Upper lobe of left lung (tissue), 6 donors: Measurements from ENCODE around the gene COQ5. TPM values are rescaled to one million over a fixed set of nuclear protein-coding genes. Genes with fewer than 3 reads are reported as not detected.
A peak's percentile ranks its signal among the peaks of the same experiment; 100 is the strongest.

Experiments used
- ATAC-seq, 2 donors: fragments of 200-7000 bp; cut with Tn5 transposase; one replicate each; pipeline ENCODE4 v1.9.1; 2022; ENCODE audit warnings: mild to moderate bottlenecking in 2 of 2, moderate library complexity in 2 of 2; ENCODE audit not compliant: low FRiP score in 2 of 2
- DNase-seq, 2 donors: peaks; one replicate each; pipeline ENCODE4 v3.0.0-alpha.2; 2019 to 2020
- H3K27ac ChIP-seq, 4 donors: fragments of 200-600 bp; sonication (generic); one replicate each; pipeline ENCODE4 v1.5.1; 2016 to 2019
- H3K27me3 ChIP-seq, 4 donors: fragments of 200-600 bp; sonication (generic); one replicate each; pipeline ENCODE4 v1.5.1; 2017 to 2019
- H3K36me3 ChIP-seq, 4 donors: fragments of 200-600 bp; sonication (generic); one replicate each; pipeline ENCODE4 v1.5.1; 2016 to 2019
- H3K4me1 ChIP-seq, 4 donors: fragments of 200-600 bp; sonication (generic); one replicate each; pipeline ENCODE4 v1.5.1; 2018 to 2019
- H3K4me3 ChIP-seq, 4 donors: fragments of 200-600 bp; sonication (generic); one replicate each; pipeline ENCODE4 v1.5.1; 2017 to 2019; ENCODE audit warnings: mild to moderate bottlenecking in 2 of 4, moderate library complexity in 1 of 4
- H3K9me3 ChIP-seq, 4 donors: fragments of 200-600 bp; sonication (generic); one replicate each; pipeline ENCODE4 v1.5.1; 2018 to 2019
- EP300 ChIP-seq, 4 donors: sonication (generic); formaldehyde crosslinking; IDR thresholded peaks; one replicate each; pipeline ENCODE4 v1.5.1; 2017; ENCODE audit warnings: antibody characterized with exemption in 4 of 4, control low read depth in 2 of 4
- POLR2A ChIP-seq, 4 donors: fragments of 450-650 bp; IDR thresholded peaks; one replicate each; pipeline ENCODE4 v1.5.1; 2016 to 2017; ENCODE audit warnings: antibody characterized with exemption in 4 of 4, mild to moderate bottlenecking in 2 of 4
- POLR2AphosphoS5 ChIP-seq, 2 donors: sonication (generic); formaldehyde crosslinking; IDR thresholded peaks; one replicate each; pipeline ENCODE4 v1.5.1; 2017; ENCODE audit warnings: antibody characterized with exemption in 2 of 2
- WGBS, 2 donors: methylation state at CpG; one replicate each; pipeline ENCODE4 v1.1.5; 2017 to 2018; 5-methylcytosine and 5-hydroxymethylcytosine counted together
- total RNA-seq, 6 donors: library from RNA; depleted of rRNA in 4 of 6; stranded (reverse); fragments of >200 nt in 4 of 6; gene quantifications; one replicate each; pipeline versions ENCODE4 v1.1.0 to v1.2.1, GENCODE V29; 2016 to 2021
- TF ChIP-seq, protein P1 (sequence below), 6 experiments: fragments of 450-650 bp in 4 of 6; fragments of 200-600 bp in 2 of 6; sonication (generic) in 2 of 6; IDR thresholded peaks; one replicate each; pipeline ENCODE4 v1.5.1; 2016 to 2019; ENCODE audit warnings: antibody characterized with exemption in 6 of 6
- donor health status: DM: no; HTN: no; CAD: no; lungs with moderate emphysema.
- donor health status: DM: no; HTN: yes; CAD: no; lungs with severe emphysema.

COQ5 gene
- total RNA-seq, 6 donors from 2014 or later: 7.5 to 26.0 (median 16.3) TPM

DNA sequence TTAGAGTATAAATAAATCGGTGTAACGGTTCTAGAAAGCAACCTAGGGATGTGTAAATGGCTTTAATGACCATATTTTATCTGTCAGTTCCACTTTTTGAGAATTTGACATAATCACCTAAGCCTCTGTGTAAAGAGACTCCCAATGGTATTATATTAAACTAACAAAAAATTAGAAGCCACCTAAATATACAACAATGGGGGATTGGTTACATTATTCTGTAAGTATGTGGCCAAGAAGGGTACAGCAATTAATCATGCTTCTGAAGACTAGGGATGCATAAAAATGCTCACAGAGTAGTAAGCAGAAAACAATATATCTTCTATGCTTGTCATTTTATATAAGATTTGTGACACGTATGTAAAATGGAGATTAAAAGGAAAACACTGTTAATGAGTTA, 15.7 kb upstream of the COQ5 start:
- H3K36me3 ChIP-seq: peaks cover 15 to 49% (median 28%) of the 10 kb centered on the region in 4 donors
- H3K4me1 ChIP-seq: peaks cover 48 to 80% (median 63%) of the 10 kb centered on the region in 4 donors
- no peaks in the 10 kb centered on the region for H3K27me3 ChIP-seq
- H3K27ac ChIP-seq: no peak overlapping the region
- 83 to 95% methylated on average over 3 of the region's 3 CpGs for WGBS, 2 donors
- DNase-seq (no peak), ATAC-seq (no peak)
- no peaks in the 10 kb centered on the region for H3K9me3 ChIP-seq
- no peak for TF ChIP-seq EP300 (IDR thresholded peaks at IDR 0.05)
- no peak for TF ChIP-seq POLR2A (IDR thresholded peaks at IDR 0.05)
- no peak for TF ChIP-seq POLR2AphosphoS5 (IDR thresholded peaks at IDR 0.05)
- TF ChIP-seq, protein P1, sequence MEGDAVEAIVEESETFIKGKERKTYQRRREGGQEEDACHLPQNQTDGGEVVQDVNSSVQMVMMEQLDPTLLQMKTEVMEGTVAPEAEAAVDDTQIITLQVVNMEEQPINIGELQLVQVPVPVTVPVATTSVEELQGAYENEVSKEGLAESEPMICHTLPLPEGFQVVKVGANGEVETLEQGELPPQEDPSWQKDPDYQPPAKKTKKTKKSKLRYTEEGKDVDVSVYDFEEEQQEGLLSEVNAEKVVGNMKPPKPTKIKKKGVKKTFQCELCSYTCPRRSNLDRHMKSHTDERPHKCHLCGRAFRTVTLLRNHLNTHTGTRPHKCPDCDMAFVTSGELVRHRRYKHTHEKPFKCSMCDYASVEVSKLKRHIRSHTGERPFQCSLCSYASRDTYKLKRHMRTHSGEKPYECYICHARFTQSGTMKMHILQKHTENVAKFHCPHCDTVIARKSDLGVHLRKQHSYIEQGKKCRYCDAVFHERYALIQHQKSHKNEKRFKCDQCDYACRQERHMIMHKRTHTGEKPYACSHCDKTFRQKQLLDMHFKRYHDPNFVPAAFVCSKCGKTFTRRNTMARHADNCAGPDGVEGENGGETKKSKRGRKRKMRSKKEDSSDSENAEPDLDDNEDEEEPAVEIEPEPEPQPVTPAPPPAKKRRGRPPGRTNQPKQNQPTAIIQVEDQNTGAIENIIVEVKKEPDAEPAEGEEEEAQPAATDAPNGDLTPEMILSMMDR (IDR thresholded peaks at IDR 0.05): no peak
- H3K4me3 ChIP-seq: no peak overlapping the region

DNA sequence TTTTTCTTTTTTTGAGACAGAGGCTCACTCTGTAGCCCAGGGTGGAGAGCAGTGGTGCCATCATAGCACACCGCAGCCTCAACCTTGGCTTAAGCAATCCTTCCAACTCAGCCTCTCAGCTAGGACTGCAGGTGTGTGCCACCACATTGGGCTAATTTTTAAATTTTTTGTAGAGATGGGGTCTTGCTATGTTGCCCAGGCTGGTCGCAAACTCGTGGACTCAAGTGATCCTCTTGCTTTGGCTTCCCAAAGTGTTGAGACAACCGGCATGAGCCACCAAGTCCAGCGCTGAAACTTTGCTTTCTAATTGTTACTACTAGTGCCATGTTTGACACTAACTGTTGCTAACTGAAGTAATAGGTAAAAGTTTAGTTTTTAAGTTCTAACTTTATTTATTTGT, 13.2 kb upstream of the COQ5 start:
- no peaks in the 10 kb centered on the region for H3K9me3 ChIP-seq
- no peak overlapping the region for H3K4me3 ChIP-seq
- no peak for ATAC-seq
- H3K27ac ChIP-seq: peak overlapping the region in 2 of 4 donors; percentile 84 to 93
- WGBS, 2 donors: 96 to 97% methylated on average over 5 of the region's 5 CpGs
- no peak for DNase-seq
- peaks cover 4 to 27% (median 10%) of the 10 kb centered on the region in 4 donors for H3K36me3 ChIP-seq
- H3K27me3 ChIP-seq: no peaks in the 10 kb centered on the region
- no peak for TF ChIP-seq POLR2AphosphoS5 (IDR thresholded peaks at IDR 0.05)
- H3K4me1 ChIP-seq: peaks cover 64 to 88% (median 79%) of the 10 kb centered on the region in 4 donors

DNA sequence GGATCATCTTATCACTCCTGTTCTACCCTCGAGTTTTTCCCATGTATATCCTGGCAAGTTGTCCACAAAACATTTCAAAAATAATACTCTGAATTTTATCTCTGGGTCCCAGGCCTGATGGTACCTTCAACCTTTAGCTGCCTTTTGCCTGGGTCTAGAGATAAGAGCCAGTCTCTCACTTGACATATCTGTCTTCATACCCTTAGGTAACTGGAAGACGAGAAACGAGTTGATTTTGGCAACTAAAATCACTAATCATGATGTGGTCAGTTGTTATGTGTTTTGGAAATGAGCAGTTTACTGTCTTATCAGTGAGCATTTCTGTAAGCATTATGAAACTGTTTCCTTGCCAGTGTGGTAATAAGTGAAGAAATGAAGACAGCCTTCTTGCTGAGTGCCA, 11.5 kb upstream of the COQ5 start:
- DNase-seq (no peak), ATAC-seq (peak; percentile 61 to 64)
- no peaks in the 10 kb centered on the region for H3K27me3 ChIP-seq
- WGBS, 2 donors: 8 to 9% methylated on average over 3 of the region's 3 CpGs
- peaks cover 72 to 97% (median 89%) of the 10 kb centered on the region in 4 donors for H3K4me1 ChIP-seq
- no peak for TF ChIP-seq EP300 (IDR thresholded peaks at IDR 0.05)
- TF ChIP-seq POLR2AphosphoS5 (IDR thresholded peaks at IDR 0.05): peak in 1 of 2 donors; percentile 70
- H3K27ac ChIP-seq: peak overlapping the region; percentile 63 to 93 (median 78)
- peaks cover 0 to 16% (median 0%) of the 10 kb centered on the region in 4 donors for H3K36me3 ChIP-seq
- no peak overlapping the region for H3K4me3 ChIP-seq
- H3K9me3 ChIP-seq: no peaks in the 10 kb centered on the region

DNA sequence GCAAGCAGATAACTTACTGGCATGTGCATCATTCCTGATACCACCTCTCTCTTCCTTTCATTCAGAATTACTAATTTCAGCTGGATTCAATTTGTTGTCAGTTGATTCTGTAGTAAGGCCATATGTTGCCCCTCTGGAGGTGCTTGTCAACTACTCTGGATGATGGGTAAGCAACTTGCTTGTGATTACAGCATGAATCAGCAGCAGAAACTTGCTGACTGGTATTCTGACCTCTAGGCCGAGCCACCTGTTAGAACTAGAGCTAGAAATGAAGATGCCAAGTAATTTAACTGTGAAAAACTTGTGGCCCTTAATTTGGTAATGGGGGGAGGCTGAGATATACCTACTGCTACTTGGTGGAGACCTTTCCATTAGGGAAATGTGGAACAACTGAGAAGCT, 10.3 kb upstream of the COQ5 start:
- WGBS, 2 donors: 56 to 60% methylated on average over 1 of the region's 1 CpG
- peaks cover 73 to 91% (median 84%) of the 10 kb centered on the region in 4 donors for H3K4me1 ChIP-seq
- no peak overlapping the region for H3K4me3 ChIP-seq
- H3K36me3 ChIP-seq: peaks cover 0 to 11% (median 0%) of the 10 kb centered on the region in 4 donors
- TF ChIP-seq POLR2A (IDR thresholded peaks at IDR 0.05) (no peak), POLR2AphosphoS5 (IDR thresholded peaks at IDR 0.05) (no peak), EP300 (IDR thresholded peaks at IDR 0.05) (no peak)
- TF ChIP-seq, protein P1 (IDR thresholded peaks at IDR 0.05): no peak
- ATAC-seq (no peak), DNase-seq (no peak)
- H3K27me3 ChIP-seq: no peaks in the 10 kb centered on the region
- peak overlapping the region; percentile 63 to 93 (median 78) for H3K27ac ChIP-seq
- no peaks in the 10 kb centered on the region for H3K9me3 ChIP-seq

DNA sequence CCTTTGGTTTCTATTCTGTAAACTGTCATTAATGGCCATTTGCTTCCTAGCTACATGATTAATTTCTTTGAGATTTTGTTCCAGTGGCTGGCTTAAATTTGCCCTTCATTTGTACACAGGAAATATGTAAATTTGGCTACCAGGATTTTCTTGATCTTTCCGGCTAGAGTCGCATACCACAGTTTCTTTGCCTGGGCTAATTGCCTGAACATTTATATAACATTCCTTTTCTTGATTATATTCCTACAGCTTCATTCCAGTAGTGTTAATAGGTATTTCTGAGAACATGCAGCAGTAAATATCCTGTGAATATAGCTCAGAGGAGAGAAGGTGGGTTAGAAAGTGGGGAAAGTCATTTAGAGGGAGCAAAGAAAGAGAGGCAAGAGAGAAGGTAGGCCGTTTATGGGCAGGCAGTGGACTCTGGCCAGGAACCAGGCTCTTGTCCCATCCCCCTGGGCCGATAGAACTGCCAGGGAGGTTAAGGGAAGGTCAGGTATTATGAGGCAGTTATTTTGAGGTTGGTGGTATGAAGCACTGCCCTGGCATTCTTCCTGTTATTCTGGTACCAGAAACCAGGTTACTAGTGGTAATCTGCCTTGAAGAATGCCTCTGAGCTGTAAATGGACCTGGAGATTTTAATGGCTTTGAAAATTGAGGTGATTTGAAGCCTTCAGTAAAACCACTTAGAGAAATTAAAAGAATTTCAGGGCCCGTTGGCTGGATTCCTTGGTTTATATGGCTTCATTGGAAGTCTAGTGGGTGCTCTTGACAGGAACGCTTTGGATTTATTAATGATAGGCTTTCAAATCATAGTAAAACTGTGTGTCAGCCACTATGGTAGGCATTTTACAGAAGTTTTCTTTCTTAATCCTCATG, 9.6 kb upstream of the COQ5 start:
- H3K4me1 ChIP-seq: peaks cover 73 to 83% (median 77%) of the 10 kb centered on the region in 4 donors
- WGBS, 2 donors: 14 to 19% methylated on average over 6 of the region's 6 CpGs
- peak in 1 of 2 donors; percentile 85 for DNase-seq
- peak overlapping the region in 2 of 4 donors; percentile 65 for H3K4me3 ChIP-seq
- peaks cover 0 to 11% (median 0%) of the 10 kb centered on the region in 4 donors for H3K36me3 ChIP-seq
- no peaks in the 10 kb centered on the region for H3K9me3 ChIP-seq
- TF ChIP-seq POLR2AphosphoS5 (IDR thresholded peaks at IDR 0.05) (peak; percentile 26 to 53), POLR2A (IDR thresholded peaks at IDR 0.05) (no peak), EP300 (IDR thresholded peaks at IDR 0.05) (no peak)
- TF ChIP-seq, protein P1 (IDR thresholded peaks at IDR 0.05): no peak
- no peaks in the 10 kb centered on the region for H3K27me3 ChIP-seq
- peak overlapping the region; percentile 63 to 93 (median 78) for H3K27ac ChIP-seq
- ATAC-seq: peak in 1 of 2 donors; percentile 80
